Subcutaneous adipose tissue (tissue), 4 donors: Measurements from ENCODE around the gene ROBO1. TPM values are rescaled to one million over a fixed set of nuclear protein-coding genes. Genes with fewer than 3 reads are reported as not detected.

Experiments used
- CTCF ChIP-seq: fragments of 450-650 bp; IDR thresholded peaks from one replicate; pipeline ENCODE4 v1.5.1; 2016; ENCODE audit warnings: low read depth, mild to moderate bottlenecking, control low read depth, antibody characterized with exemption, moderate library complexity
- total RNA-seq, 4 donors: library from RNA; depleted of rRNA; stranded (reverse); fragments of >200 nt; gene quantifications; one replicate each; pipeline ENCODE4 v1.1.0, GENCODE V29; 2016

Gene ROBO1
- total RNA-seq, 4 donors from 2014 or later, result 26.6 to 34.0 (median 30.8) TPM

DNA sequence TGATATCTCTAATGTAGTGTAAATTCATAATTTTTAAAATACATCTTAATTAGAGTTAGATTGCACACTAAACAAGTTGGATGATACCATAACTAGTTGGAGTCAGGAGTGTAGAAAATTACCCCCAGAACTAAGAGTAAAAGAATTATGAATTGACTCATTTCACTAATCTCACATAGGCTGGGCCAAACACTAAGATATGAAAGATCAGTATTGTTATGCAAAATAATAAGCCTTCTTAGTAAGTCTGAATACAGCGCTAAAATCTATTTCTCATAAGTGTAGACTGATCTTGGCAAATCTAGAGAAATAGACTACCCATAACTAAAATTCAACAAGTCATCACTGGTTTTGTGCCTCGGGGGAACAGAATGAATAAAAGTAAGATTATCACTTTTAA lies 979.0 kb downstream of the ROBO1 start:
- TF ChIP-seq CTCF, result no peak

DNA sequence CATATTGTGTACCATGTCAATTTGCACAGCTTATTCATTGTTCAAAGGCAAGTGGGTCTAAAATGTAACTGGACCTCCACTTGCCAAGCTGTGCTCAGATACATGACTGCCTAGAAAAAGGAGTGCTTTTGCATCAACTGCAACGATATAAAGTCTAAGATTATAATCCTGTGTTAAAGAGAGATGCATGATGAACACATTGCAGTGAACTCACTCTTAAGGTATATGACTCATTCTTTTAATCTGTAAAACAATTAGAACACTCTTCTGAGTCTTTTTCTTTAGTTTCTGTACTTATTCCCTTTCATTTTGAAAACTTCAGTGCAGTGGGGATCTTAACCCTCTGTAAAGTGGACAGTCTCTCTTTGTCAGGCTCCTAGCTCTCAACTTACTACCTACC lies 982.8 kb downstream of the ROBO1 start:
- no peak for TF ChIP-seq CTCF

- no peak for TF ChIP-seq CTCF
These were observed 986.4 kb downstream of the ROBO1 start for GRCh38 chr3:78781351-78781750.

DNA sequence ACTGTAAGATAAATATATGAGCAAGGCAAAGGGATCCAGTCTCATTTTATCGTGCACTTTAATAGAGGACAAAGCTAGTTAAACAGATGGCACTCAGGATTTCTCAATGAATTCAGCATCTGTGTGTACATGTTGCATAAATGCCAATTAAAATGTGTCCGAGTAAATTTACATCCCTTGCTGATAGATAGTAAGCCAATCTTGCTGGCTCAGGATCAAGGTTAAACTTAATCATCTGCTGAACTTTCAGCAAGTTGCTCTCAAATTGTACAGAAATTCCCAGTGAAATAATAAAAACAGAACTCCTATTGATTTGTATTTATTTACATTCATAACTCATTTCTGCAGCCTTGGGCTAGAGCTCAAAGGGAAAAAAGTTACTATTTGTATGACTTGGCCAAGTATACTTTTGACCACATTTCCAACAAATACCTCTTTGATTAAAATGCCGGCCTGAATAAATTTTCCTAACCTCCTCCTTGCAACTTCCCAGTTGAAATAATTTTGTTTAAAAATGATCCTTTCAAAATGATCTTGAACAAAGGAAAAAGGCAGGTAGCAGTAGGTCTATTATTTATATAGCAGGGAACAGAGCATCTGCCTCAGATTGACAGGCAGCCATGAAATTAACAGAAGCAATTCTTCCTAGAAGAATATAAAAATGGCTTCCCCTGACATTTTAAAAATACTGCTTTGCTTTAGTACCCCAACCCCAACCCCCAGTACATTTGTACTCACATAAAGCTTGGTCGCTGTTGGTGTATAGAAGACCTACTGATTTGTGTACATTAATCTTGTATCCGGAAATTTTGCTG lies 1001.9 kb downstream of the ROBO1 start:
- no peak for TF ChIP-seq CTCF

DNA sequence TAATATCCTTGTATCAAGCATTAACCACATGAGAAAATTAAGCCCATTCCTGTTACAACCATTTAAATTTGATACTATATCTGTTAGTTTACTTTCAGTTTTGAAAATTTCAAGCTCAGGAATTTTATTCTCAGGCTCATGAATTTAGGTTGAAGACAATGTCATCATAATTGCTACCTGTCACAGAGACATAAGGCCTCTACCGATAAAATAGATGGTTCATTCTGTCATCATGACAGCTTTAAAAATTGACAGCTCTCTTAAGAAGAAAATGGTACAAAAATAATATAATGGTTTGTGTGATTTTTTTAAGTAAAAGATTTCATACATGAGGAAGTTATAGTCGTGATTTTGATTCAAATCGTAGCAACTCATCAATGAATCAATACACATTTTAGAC lies 1003.2 kb downstream of the ROBO1 start:
- no peak for TF ChIP-seq CTCF

DNA sequence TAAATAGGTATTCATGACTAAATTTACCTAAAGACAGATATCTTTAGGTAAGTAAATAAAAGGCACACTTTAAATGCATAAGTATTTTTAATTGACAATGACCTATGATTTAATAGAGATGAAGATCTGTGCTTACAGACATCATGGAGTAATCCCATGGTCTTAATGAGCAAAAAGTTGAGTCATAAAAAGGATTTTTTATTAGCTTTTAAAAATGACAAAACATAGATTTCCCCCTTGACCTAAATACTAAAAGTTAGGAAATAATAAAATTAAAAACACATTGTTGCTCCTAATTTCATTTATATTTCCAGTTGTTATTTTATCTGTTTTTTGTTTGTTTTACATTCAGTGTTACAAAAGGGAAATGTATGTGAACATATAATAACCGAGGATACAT lies 1005.7 kb downstream of the ROBO1 start:
- no peak for TF ChIP-seq CTCF

GRCh38 chr3:78761126-78761525 lies 1006.7 kb downstream of the ROBO1 start:
- no peak for TF ChIP-seq CTCF
